Vagina (tissue), 2 donors: ENCODE data around the gene UBE2E2.

ENCODE experiments used
- POLR2A ChIP-seq, 2 donors: fragments of 450-650 bp; IDR thresholded peaks; one replicate each; pipeline ENCODE4 v1.6.1; 2017; ENCODE audit warnings: antibody characterized with exemption in 2 of 2, mild to moderate bottlenecking in 2 of 2, moderate library complexity in 2 of 2
- POLR2AphosphoS5 ChIP-seq, 2 donors: sonication (generic); formaldehyde crosslinking; IDR thresholded peaks; one replicate each; pipeline ENCODE4 v1.9.0; 2017; ENCODE audit warnings: antibody characterized with exemption in 2 of 2, mild to moderate bottlenecking in 2 of 2, low read depth in 1 of 2; ENCODE audit not compliant: insufficient read depth in 1 of 2

GRCh38 chr3:23624305-23624704 is 421.2 kb downstream of the UBE2E2 start:
- no peak for TF ChIP-seq POLR2A (IDR thresholded peaks at IDR 0.05)
- TF ChIP-seq POLR2AphosphoS5 (IDR thresholded peaks at IDR 0.05; ENCODE audit: insufficient read depth in 1 of 2, low read depth in 1 of 2) = no peak
